GM10248 (cell line): Measurements from ENCODE around the gene DCUN1D2.

Experiments used
- CTCF ChIA-PET: fragments of 300-600 bp; sonication (Branson Sonifier 250); formaldehyde crosslinking; extraction: SDS; loops from one replicate; lab custom pipeline; 2021; ENCODE audit warnings: antibody characterized with exemption; lab: Yijun Ruan, JAX
- POLR2A ChIA-PET: fragments of 350-650 bp; sonication (Branson Sonifier 250); formaldehyde crosslinking; extraction: SDS; loops from one replicate; lab custom pipeline; 2020; ENCODE audit warnings: antibody characterized with exemption; lab: Yijun Ruan, JAX
- DNase-seq: peaks from one replicate; pipeline ENCODE4 v3.0.0; 2012; ENCODE audit errors: extremely low spot score
- CTCF ChIP-seq: IDR thresholded peaks from 2 replicates; pipeline ENCODE4 v1.5.1; 2012; ENCODE audit warnings: mild to moderate bottlenecking, low read depth; ENCODE audit errors: extremely low read depth, missing control alignments, control extremely low read depth

Gene DCUN1D2

GRCh38 chr13:113456116-113456702 lies 34.3 kb downstream of the DCUN1D2 start:
- ChIA-PET CTCF (interaction anchor here (1.2 to 1.4 kb wide), 2 partner anchors 9 to 47 kb away, joined by 3 to 7 read pairs; no protein-coding TSS in a partner anchor), POLR2A (no interaction called here)
- no peak for TF ChIP-seq CTCF
- DNase-seq: no peak

DNA sequence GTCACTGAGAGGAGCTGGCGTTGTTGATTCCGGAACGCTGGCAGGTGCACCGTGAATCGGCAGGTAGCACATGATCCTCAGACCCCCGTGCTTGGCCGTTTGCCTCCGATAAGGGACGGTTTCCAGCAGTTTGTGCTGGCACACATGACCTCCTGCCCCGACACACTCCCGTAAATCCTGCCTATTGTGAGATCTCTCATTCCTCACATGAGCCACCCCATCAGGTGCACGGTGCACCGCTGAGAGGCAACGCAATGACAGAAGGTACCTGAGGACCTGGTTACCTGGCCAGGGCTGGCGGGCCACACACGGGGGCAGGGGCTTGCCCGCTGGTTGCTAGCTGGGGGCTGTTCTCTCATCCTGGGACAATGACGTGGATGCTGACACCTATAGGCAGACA lies 35.1 kb downstream of the DCUN1D2 start:
- ChIA-PET POLR2A (no interaction called here), CTCF (interaction anchor here (2.0 kb wide), 1 partner anchor 11 kb away, joined by 5 read pairs; no protein-coding TSS in a partner anchor)
- no peak for TF ChIP-seq CTCF
- DNase-seq: no peak

GRCh38 chr13:113454936-113455335 lies 35.6 kb downstream of the DCUN1D2 start:
- POLR2A ChIA-PET: no interaction called here
- CTCF ChIA-PET: interaction anchor here (2.0 kb wide), 1 partner anchor 11 kb away, joined by 5 read pairs; no protein-coding TSS in a partner anchor
- no peak for DNase-seq
- TF ChIP-seq CTCF: no peak

- ChIA-PET CTCF (interaction anchor here (1.3 to 2.1 kb wide), 3 partner anchors 12 to 13 kb away, joined by 3 to 6 read pairs (median 5); no protein-coding TSS in a partner anchor), POLR2A (no interaction called here)
- no peak for TF ChIP-seq CTCF
- DNase-seq: no peak
Observed at GRCh38 chr13:113452942-113453901, 37.3 kb downstream of the DCUN1D2 start, which contains the start of gene ADPRHL1. ADPRHL1 (minus strand) TSS chr13:113453488; CDS start chr13:113453437, 51 bp downstream.

GRCh38 chr13:113452466-113452865 lies 38.0 kb downstream of the DCUN1D2 start:
- CTCF ChIA-PET: interaction anchor here (0.6 to 2.1 kb wide), 4 partner anchors 12 to 510 kb away, joined by 3 to 6 read pairs (median 4); no protein-coding TSS in a partner anchor
- no peak for DNase-seq
- TF ChIP-seq CTCF: no peak
- POLR2A ChIA-PET: no interaction called here

- CTCF ChIA-PET: interaction anchor here (0.6 to 2.1 kb wide), 6 partner anchors 11 to 515 kb away, joined by 3 to 6 read pairs (median 4); no protein-coding TSS in a partner anchor
- no peak for TF ChIP-seq CTCF
- POLR2A ChIA-PET: no interaction called here
- no peak for DNase-seq
Observed at GRCh38 chr13:113451951-113452421, 38.5 kb downstream of the DCUN1D2 start.
